ENCODE data around the gene FAM98C.

DNA sequence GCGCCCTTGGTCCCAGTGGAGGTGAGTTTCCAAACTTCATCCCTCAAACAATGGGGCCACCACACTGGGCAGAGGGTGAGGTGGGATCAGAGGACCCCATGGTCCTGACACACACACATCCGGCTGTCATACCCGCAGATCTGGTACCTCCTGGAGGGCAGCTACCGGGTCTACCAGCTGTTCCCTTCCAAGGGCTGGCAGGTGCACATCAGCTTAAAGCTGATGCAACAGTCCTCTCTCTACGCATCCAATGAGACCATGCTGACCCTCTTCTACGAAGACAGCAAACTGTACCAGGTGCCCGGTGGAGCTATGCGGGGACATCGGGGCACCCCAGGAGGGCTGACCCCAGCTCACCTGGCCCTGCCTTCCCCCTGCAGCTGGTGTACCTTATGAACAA, 42.5 kb upstream of the FAM98C start:
- TF ChIP-seq, protein P1, sequence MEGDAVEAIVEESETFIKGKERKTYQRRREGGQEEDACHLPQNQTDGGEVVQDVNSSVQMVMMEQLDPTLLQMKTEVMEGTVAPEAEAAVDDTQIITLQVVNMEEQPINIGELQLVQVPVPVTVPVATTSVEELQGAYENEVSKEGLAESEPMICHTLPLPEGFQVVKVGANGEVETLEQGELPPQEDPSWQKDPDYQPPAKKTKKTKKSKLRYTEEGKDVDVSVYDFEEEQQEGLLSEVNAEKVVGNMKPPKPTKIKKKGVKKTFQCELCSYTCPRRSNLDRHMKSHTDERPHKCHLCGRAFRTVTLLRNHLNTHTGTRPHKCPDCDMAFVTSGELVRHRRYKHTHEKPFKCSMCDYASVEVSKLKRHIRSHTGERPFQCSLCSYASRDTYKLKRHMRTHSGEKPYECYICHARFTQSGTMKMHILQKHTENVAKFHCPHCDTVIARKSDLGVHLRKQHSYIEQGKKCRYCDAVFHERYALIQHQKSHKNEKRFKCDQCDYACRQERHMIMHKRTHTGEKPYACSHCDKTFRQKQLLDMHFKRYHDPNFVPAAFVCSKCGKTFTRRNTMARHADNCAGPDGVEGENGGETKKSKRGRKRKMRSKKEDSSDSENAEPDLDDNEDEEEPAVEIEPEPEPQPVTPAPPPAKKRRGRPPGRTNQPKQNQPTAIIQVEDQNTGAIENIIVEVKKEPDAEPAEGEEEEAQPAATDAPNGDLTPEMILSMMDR (IDR thresholded peaks at IDR 0.05) = no peak
- TF ChIP-seq POLR2A (IDR thresholded peaks at IDR 0.05) = no peak
